ENCODE results near the gene MUSK.
"Not testable (repeated sequence)": the region's sequence is repeated elsewhere in the genome, so short reads cannot be mapped to it uniquely, and the experiment has no call there.

The MUSK gene

GRCh38 chr9:110821064-110821463, 152.5 kb downstream of the MUSK start:
- no peak overlapping the region for H3K27ac ChIP-seq
- no peak for TF ChIP-seq ZFX (IDR thresholded peaks at IDR 0.05)
- TF ChIP-seq CTCF (conservative IDR thresholded peaks at IDR 0.05): no peak

- not testable (repeated sequence) for H3K27ac ChIP-seq
Measured at GRCh38 chr9:110825129-110825528, 156.5 kb downstream of the MUSK start.

DNA sequence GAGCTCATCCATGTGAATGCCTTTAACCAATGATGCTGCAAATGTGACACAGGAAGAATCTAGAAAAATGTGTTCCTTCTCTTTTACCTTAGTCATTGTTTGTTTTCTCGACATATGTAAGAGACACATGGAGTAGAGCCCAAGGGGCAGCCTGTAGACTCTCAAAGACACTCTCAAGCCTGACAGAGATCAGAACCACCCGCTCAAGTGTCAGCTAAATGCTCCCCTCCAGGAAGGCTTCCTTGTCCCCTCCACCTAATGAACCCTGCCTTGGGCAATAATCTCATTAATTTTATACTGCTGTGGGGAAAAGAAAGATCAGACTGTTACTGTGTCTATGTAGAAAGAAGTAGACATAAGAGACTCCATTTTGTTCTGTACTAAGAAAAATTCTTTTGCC, 157.4 kb downstream of the MUSK start:
- TF ChIP-seq ZFX (IDR thresholded peaks at IDR 0.05): no peak
- no peak for TF ChIP-seq CTCF (conservative IDR thresholded peaks at IDR 0.05)
- no peak overlapping the region for H3K27ac ChIP-seq

- not testable (repeated sequence) for H3K27ac ChIP-seq
Measured at GRCh38 chr9:110826400-110826799, 157.8 kb downstream of the MUSK start.

DNA sequence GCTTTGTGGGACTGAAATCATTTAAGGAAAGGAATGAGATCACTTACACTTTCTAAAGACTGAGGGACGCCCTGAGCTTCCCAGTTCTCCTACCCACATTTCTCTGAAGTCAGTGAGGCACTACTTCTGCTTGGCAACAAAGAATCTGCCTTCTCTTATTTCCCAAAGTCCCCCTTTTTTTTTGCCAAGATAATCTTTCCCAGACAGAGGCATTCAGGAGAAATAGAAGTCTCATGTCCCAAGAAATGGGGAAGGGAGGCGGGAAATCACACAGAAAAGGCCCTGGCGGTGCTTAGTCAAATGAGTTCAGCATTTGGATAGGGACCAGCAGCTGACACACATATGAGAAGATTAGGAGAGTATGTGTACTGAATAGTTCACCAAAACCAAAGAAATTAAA, 159.7 kb downstream of the MUSK start:
- TF ChIP-seq ZFX (IDR thresholded peaks at IDR 0.05) (no peak), CTCF (conservative IDR thresholded peaks at IDR 0.05) (no peak)

GRCh38 chr9:110830495-110830894, 161.9 kb downstream of the MUSK start:
- TF ChIP-seq CTCF (conservative IDR thresholded peaks at IDR 0.05) (no peak), ZFX (IDR thresholded peaks at IDR 0.05) (no peak)
- H3K27ac ChIP-seq: no peak overlapping the region

More for the DNA sequence above, 159.7 kb downstream of the MUSK start:
- no peak overlapping the region for H3K27ac ChIP-seq

DNA sequence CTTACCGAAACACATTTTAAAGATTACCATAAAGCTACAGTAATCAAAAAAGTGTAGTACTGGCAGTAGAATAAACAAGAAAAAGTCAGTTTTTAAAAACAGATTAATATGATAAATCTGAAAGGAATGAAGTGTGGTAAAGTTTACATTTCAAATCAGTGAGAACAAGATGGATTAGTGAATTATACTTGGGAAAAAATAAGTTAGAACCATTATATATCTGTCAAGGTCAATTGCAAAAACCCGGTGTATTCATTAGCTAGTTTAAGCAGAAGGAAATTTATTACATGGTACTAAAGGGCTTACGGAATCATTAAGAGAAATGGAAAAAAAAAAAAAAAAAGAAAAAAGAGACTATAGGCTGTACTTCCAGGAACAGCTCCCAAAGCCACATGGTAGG, 164.3 kb downstream of the MUSK start:
- no peak overlapping the region for H3K27ac ChIP-seq
- no peak for TF ChIP-seq ZFX (IDR thresholded peaks at IDR 0.05)
- TF ChIP-seq CTCF (conservative IDR thresholded peaks at IDR 0.05): no peak

- no peak overlapping the region for H3K27ac ChIP-seq
- TF ChIP-seq CTCF (conservative IDR thresholded peaks at IDR 0.05) (no peak), ZFX (IDR thresholded peaks at IDR 0.05) (no peak)
Measured at GRCh38 chr9:110835404-110835803, 166.8 kb downstream of the MUSK start.

DNA sequence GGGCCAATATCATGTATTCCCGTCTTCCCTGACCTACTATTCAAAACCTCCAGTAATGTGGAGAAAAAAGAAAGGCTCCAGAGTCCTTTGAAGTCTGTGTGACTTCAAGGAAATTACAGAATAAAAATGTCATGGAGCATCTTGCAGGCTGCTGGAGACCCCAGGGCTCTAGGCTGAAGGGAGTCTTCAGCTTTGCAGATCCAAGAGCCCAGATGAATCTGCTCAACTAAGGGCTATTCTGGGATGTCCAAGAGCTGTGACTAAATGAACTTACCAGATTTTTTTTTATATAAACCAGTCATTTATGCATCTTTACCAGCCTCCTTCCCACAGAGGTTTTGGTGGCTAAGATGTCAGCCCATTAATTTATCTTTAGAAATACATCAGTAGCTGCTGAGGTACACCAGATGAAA, 167.3 kb downstream of the MUSK start:
- H3K27ac ChIP-seq: no peak overlapping the region
- TF ChIP-seq CTCF (conservative IDR thresholded peaks at IDR 0.05) (no peak), ZFX (IDR thresholded peaks at IDR 0.05) (no peak)

Data from C4-2B (cell line).